Fibroblast of lung (primary cell): ENCODE measurements around the gene CECR2. TPM values are rescaled to one million over a fixed set of nuclear protein-coding genes. Genes with fewer than 3 reads are reported as not detected.
"Not testable (repeated sequence)": the region's sequence is repeated elsewhere in the genome, so short reads cannot be mapped to it uniquely, and the experiment has no call there.

Source experiments
- DNase-seq, 2 donors: peaks; one replicate each; pipeline versions ENCODE4 v3.0.0 to v3.0.0-alpha.2; 2010; ENCODE audit warnings: low read depth in 2 of 2
- H2AFZ ChIP-seq: 2 replicates; pipeline ENCODE4 v1.5.1; 2012; ENCODE audit warnings: low read length, control low read depth, inconsistent platforms
- H3K27ac ChIP-seq: 2 replicates; pipeline ENCODE4 v1.5.1; 2011; ENCODE audit warnings: low read length, control low read depth; ENCODE audit not compliant: insufficient read depth
- H3K27me3 ChIP-seq: 2 replicates; pipeline ENCODE4 v1.5.1; 2011; ENCODE audit warnings: mild to moderate bottlenecking, low read length; ENCODE audit not compliant: control insufficient read depth, insufficient read depth
- H3K36me3 ChIP-seq: 2 replicates; pipeline ENCODE4 v1.5.1; 2011; ENCODE audit warnings: low read length; ENCODE audit not compliant: control insufficient read depth, insufficient read depth
- H3K4me1 ChIP-seq: 2 replicates; pipeline ENCODE4 v1.5.1; 2011; ENCODE audit warnings: low read length; ENCODE audit not compliant: control insufficient read depth, insufficient read depth; ENCODE audit errors: extremely low read depth
- H3K4me2 ChIP-seq: 2 replicates; pipeline ENCODE4 v1.5.1; 2011; ENCODE audit warnings: low read length, control low read depth; ENCODE audit not compliant: insufficient read depth; ENCODE audit errors: extremely low read depth
- H3K4me3 ChIP-seq, 4 experiments: fragments of 200-600 bp in 1 of 4; sonication (generic) in 1 of 4; replicated peaks in 1 of 4; 2 replicates each; pipeline ENCODE4 v1.5.1; 2011 to 2016; ENCODE audit warnings: low read length in 4 of 4, low read depth in 3 of 4, mild to moderate bottlenecking in 3 of 4, control low read depth in 2 of 4, inconsistent platforms in 1 of 4, mixed read lengths in 1 of 4; ENCODE audit not compliant: insufficient read depth in 1 of 4; ENCODE audit errors: control extremely low read depth in 1 of 4
- H3K79me2 ChIP-seq: 2 replicates; pipeline ENCODE4 v1.5.1; 2012; ENCODE audit warnings: mild to moderate bottlenecking, low read length, inconsistent platforms; ENCODE audit not compliant: control insufficient read depth, insufficient read depth
- H3K9ac ChIP-seq: 2 replicates; pipeline ENCODE4 v1.5.1; 2011; ENCODE audit warnings: mild to moderate bottlenecking, low read length, control low read depth; ENCODE audit not compliant: insufficient read depth
- H3K9me3 ChIP-seq: 2 replicates; pipeline ENCODE4 v1.5.1; 2012; ENCODE audit warnings: low read depth, low read length; ENCODE audit not compliant: control insufficient read depth, insufficient read depth
- H4K20me1 ChIP-seq: 2 replicates; pipeline ENCODE4 v1.5.1; 2011; ENCODE audit warnings: low read length; ENCODE audit not compliant: control insufficient read depth, insufficient read depth; ENCODE audit errors: extremely low read depth
- EZH2 ChIP-seq: IDR thresholded peaks from 2 replicates; pipeline ENCODE4 v1.5.1; 2012; ENCODE audit warnings: low read length, control low read depth, mild to moderate bottlenecking; ENCODE audit errors: missing control alignments
- polyA plus RNA-seq, 2 donors: library from polyadenylated mRNA; depleted of rRNA in 1 of 2; stranded (reverse) in 1 of 2; unstranded in 1 of 2; fragments of >200 nt; gene quantifications; 2 replicates each; pipeline ENCODE4 v1.2.1, GENCODE V29; 2011 to 2012; ENCODE audit warnings: missing spikeins in 1 of 2
- total RNA-seq: library from RNA; depleted of rRNA; stranded (reverse); fragments of >200 nt; gene quantifications from 2 replicates; pipeline ENCODE4 v1.2.1, GENCODE V29; 2014
- TF ChIP-seq, protein P1 (sequence below), 2 donors: IDR thresholded peaks in 1 of 2; conservative IDR thresholded peaks in 1 of 2; 1 replicate in 1 of 2; 2 replicates in 1 of 2; pipeline ENCODE4 v1.5.1; 2011 to 2012; ENCODE audit warnings: low read length in 2 of 2, control low read depth in 1 of 2, inconsistent platforms in 1 of 2, low read depth in 1 of 2, mild to moderate bottlenecking in 1 of 2

CECR2 gene
- total and polyA plus RNA-seq, 2 donors (not counting 1 experiment from before 2014, with no cell fraction given), result under 0.01 to 0.09 TPM

DNA sequence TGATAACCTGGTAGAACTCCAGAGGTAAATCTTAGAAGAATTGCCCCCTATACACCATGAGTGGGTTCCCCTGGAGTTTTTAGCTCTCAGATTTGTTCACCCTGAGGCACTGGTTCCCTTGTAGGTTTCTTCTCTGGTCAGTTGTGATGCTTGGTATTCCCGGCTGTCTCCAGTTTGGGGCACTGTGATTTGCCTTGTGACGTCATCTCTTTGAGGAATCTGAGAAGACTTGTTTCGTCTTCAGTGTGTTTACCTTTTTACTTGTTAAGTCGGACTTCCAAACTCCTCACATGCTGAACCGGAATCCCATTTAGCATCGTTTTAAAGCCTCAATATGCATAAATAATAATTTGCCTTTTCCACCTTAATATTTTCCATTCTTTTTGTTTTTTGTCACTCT, 54.4 kb downstream of the CECR2 start:
- no peak for DNase-seq
- Histone ChIP-seq H4K20me1 (no peaks in the 10 kb centered on the region), H2AFZ (no peak overlapping the region), H3K4me2 (no peak overlapping the region), H3K4me1 (no peaks in the 10 kb centered on the region), H3K79me2 (no peaks in the 10 kb centered on the region), H3K27me3 (no peaks in the 10 kb centered on the region), H3K27ac (no peak overlapping the region), H3K36me3 (no peaks in the 10 kb centered on the region), H3K9me3 (no peaks in the 10 kb centered on the region), H3K4me3 (no peak overlapping the region), H3K9ac (no peak overlapping the region)
- TF ChIP-seq EZH2, result no peak
- TF ChIP-seq, protein P1, sequence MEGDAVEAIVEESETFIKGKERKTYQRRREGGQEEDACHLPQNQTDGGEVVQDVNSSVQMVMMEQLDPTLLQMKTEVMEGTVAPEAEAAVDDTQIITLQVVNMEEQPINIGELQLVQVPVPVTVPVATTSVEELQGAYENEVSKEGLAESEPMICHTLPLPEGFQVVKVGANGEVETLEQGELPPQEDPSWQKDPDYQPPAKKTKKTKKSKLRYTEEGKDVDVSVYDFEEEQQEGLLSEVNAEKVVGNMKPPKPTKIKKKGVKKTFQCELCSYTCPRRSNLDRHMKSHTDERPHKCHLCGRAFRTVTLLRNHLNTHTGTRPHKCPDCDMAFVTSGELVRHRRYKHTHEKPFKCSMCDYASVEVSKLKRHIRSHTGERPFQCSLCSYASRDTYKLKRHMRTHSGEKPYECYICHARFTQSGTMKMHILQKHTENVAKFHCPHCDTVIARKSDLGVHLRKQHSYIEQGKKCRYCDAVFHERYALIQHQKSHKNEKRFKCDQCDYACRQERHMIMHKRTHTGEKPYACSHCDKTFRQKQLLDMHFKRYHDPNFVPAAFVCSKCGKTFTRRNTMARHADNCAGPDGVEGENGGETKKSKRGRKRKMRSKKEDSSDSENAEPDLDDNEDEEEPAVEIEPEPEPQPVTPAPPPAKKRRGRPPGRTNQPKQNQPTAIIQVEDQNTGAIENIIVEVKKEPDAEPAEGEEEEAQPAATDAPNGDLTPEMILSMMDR (conservative IDR thresholded peaks at IDR 0.05 in 1 of 2, IDR thresholded peaks at IDR 0.05 in 1 of 2; ENCODE audit: low read depth in 1 of 2, low read length in 2 of 2), result no peak

DNA sequence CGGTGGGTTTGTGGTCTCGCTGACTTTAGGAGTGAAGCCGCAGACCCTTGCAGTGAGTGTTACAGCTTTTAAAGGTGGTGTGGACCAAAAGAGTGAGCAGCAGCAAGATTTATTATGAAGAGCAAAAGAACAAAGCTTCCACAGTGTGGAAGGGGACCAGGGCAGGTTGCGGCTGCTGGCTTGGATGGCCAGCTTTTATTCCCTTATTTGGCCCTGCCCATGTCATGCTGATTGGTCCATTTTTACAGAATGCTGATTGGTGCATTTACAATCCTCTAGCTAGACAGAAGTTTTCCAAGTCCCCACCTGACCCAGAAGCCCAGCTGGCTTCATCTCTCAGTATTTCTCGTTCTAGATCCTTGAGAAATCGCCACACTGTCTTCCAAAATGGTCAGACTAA, 58.3 kb downstream of the CECR2 start:
- not testable (repeated sequence) for H3K9me3 ChIP-seq, H3K4me2 ChIP-seq, H3K27me3 ChIP-seq, H3K4me3 ChIP-seq, H3K27ac ChIP-seq, H4K20me1 ChIP-seq, H2AFZ ChIP-seq, H3K36me3 ChIP-seq, H3K4me1 ChIP-seq, DNase-seq, H3K79me2 ChIP-seq, H3K9ac ChIP-seq

DNA sequence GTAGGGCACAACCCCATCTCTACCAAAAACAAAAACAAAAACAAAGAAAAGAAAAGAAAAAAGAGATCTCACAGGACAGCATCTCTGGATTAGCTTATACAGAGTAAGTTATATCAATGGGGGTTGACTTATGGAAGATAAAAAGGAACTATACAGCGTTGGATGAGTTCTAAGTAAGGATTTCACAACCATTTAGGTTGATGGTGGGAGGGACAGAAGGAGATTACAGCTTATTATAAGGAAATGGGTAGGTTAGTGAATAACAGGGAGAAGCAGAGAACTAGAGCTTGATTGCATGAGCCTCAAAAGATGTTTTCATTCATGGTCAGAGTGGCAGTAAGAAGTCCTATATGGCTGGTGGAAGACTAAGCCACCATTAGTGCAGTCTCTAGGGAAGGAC, 60.3 kb downstream of the CECR2 start:
- no peaks in the 10 kb centered on the region for H3K79me2 ChIP-seq
- no peak overlapping the region for H3K9ac ChIP-seq
- H3K27me3 ChIP-seq, result no peaks in the 10 kb centered on the region
- no peak overlapping the region for H3K4me3 ChIP-seq
- no peak for TF ChIP-seq EZH2
- TF ChIP-seq, protein P1 (conservative IDR thresholded peaks at IDR 0.05 in 1 of 2, IDR thresholded peaks at IDR 0.05 in 1 of 2; ENCODE audit: low read depth in 1 of 2, low read length in 2 of 2), result no peak
- no peak for DNase-seq
- no peak overlapping the region for H3K4me2 ChIP-seq
- H3K27ac ChIP-seq, result no peak overlapping the region
- H2AFZ ChIP-seq, result no peak overlapping the region
- H3K9me3 ChIP-seq, result no peaks in the 10 kb centered on the region
- H3K4me1 ChIP-seq, result no peaks in the 10 kb centered on the region
- H3K36me3 ChIP-seq, result no peaks in the 10 kb centered on the region
- no peaks in the 10 kb centered on the region for H4K20me1 ChIP-seq
